Naive thymus-derived CD4-positive, alpha-beta T cell (primary cell): ENCODE measurements around the gene SLC6A7. TPM values are rescaled to one million over a fixed set of nuclear protein-coding genes. Genes with fewer than 3 reads are reported as not detected.

Experiments
- ATAC-seq: fragments of 150-1000 bp; cut with Tn5 transposase; 2 replicates; pipeline ENCODE4 v1.10.0; 2021; ENCODE audit warnings: mild to moderate bottlenecking, moderate library complexity
- CTCF ChIA-PET: fragments of 350-600 bp; sonication (Branson Sonifier 250); formaldehyde crosslinking; loops from one replicate; lab custom pipeline; 2021; ENCODE audit warnings: antibody characterized with exemption; lab: Charles Lee
- POLR2A ChIA-PET: fragments of 350-600 bp; sonication (Branson Sonifier 250); formaldehyde crosslinking; loops from one replicate; lab custom pipeline; 2021; ENCODE audit warnings: antibody characterized with exemption, inconsistent platforms; lab: Charles Lee
- DNase-seq, 9 donors: peaks; one replicate each; pipeline versions ENCODE4 v3.0.0 to v3.0.0-alpha.2; 2020 to 2022; ENCODE audit warnings: mixed read lengths in 1 of 9
- H3K27ac ChIP-seq: one replicate; pipeline ENCODE4 v1.7.0; 2013; ENCODE audit warnings: mild to moderate bottlenecking, low read depth, low read length, moderate library complexity
- H3K27me3 ChIP-seq, 2 donors: one replicate each; pipeline ENCODE4 v1.7.0; 2013; ENCODE audit warnings: low read length in 2 of 2, mild to moderate bottlenecking in 2 of 2, moderate library complexity in 2 of 2; ENCODE audit not compliant: control insufficient read depth in 2 of 2, insufficient read depth in 2 of 2
- H3K36me3 ChIP-seq, 3 experiments: 1 replicate in 2 of 3; 2 replicates in 1 of 3; pipeline ENCODE4 v1.7.0; 2013; ENCODE audit warnings: low read length in 3 of 3, mild to moderate bottlenecking in 3 of 3, moderate library complexity in 1 of 3; ENCODE audit not compliant: insufficient read depth in 3 of 3, control insufficient read depth in 2 of 3
- H3K4me1 ChIP-seq, 2 donors: one replicate each; pipeline ENCODE4 v1.7.0; 2013; ENCODE audit warnings: low read length in 2 of 2, mild to moderate bottlenecking in 2 of 2, moderate library complexity in 1 of 2; ENCODE audit not compliant: control insufficient read depth in 2 of 2, insufficient read depth in 2 of 2
- H3K4me3 ChIP-seq: 2 replicates; pipeline ENCODE4 v1.7.0; 2013; ENCODE audit warnings: mild to moderate bottlenecking, low read length
- H3K9me3 ChIP-seq, 3 experiments: 1 replicate in 2 of 3; 2 replicates in 1 of 3; pipeline ENCODE4 v1.7.0; 2013; ENCODE audit warnings: low read length in 3 of 3; ENCODE audit not compliant: control insufficient read depth in 2 of 3
- H3K27ac Mint-ChIP-seq, 9 donors: one replicate each; pipeline ENCODE4 v1.8.0; 2020 to 2022; ENCODE audit warnings: mixed read lengths in 9 of 9, mild to moderate bottlenecking in 8 of 9, moderate library complexity in 5 of 9, inconsistent platforms in 2 of 9
- H3K27me3 Mint-ChIP-seq, 5 donors: one replicate each; pipeline ENCODE4 v1.8.0; 2021 to 2022; ENCODE audit warnings: mixed read lengths in 5 of 5, mild to moderate bottlenecking in 1 of 5
- H3K36me3 Mint-ChIP-seq, 5 donors: one replicate each; pipeline ENCODE4 v1.8.0; 2020 to 2022; ENCODE audit warnings: mixed read lengths in 5 of 5, mild to moderate bottlenecking in 3 of 5, inconsistent platforms in 1 of 5
- H3K4me1 Mint-ChIP-seq, 7 donors: one replicate each; pipeline ENCODE4 v1.8.0; 2020 to 2022; ENCODE audit warnings: mixed read lengths in 7 of 7, mild to moderate bottlenecking in 3 of 7, inconsistent platforms in 1 of 7
- H3K4me3 Mint-ChIP-seq, 10 donors: one replicate each; pipeline ENCODE4 v1.8.0; 2020 to 2022; ENCODE audit warnings: mild to moderate bottlenecking in 10 of 10, mixed read lengths in 10 of 10, moderate library complexity in 6 of 10, inconsistent platforms in 2 of 10
- H3K9me3 Mint-ChIP-seq, 11 donors: one replicate each; pipeline ENCODE4 v1.8.0; 2020 to 2022; ENCODE audit warnings: mixed read lengths in 11 of 11, mild to moderate bottlenecking in 4 of 11, inconsistent platforms in 1 of 11, moderate library complexity in 1 of 11
- intact Hi-C, 2 donors: fragments of 100-400 bp; cut with micrococcal nuclease; formaldehyde crosslinking; loops; one replicate each; pipeline ENCODE4 v1.15.1; 2023
- polyA plus RNA-seq, 2 donors: library from polyadenylated mRNA; unstranded; fragments of 300-500 nt; fragmentation: Illumina TruSeq; gene quantifications; one replicate each; pipeline ENCODE4 v1.2.3, GENCODE V29; 2021
- total RNA-seq, 6 experiments: library from RNA in 5 of 6; stranded (reverse) in 5 of 6; gene quantifications; 1 replicate in 5 of 6; 2 replicates in 1 of 6; pipeline ENCODE4 v1.2.3 and lab custom pipeline; 2021 to 2026

SLC6A7 gene
- total and polyA plus RNA-seq, 7 experiments from 2014 or later: not detected

GRCh38 chr5:150248946-150249345 lies 59.1 kb downstream of the SLC6A7 start:
- no peaks in the 10 kb centered on the region for H3K9me3 ChIP-seq
- no peak overlapping the region for H3K27ac ChIP-seq
- H3K4me3 ChIP-seq: no peak overlapping the region
- Mint-ChIP-seq H3K36me3 (no peaks in the 10 kb centered on the region), H3K4me1 (no peaks in the 10 kb centered on the region), H3K4me3 (no peak overlapping the region), H3K27me3 (peaks cover 0 to 7% (median 0%) of the 10 kb centered on the region in 5 donors), H3K27ac (no peak overlapping the region), H3K9me3 (no peaks in the 10 kb centered on the region)
- H3K4me1 ChIP-seq: no peaks in the 10 kb centered on the region
- ChIA-PET CTCF (interaction anchor here (0.6 kb wide), 1 partner anchor 11 kb away, joined by 3 read pairs; no protein-coding TSS in a partner anchor), POLR2A (no interaction called here)
- no peak for ATAC-seq
- intact Hi-C loops: no loop called here
- no peaks in the 10 kb centered on the region for H3K27me3 ChIP-seq
- DNase-seq: no peak
- no peaks in the 10 kb centered on the region for H3K36me3 ChIP-seq

- Histone ChIP-seq H3K36me3 (no peaks in the 10 kb centered on the region), H3K27me3 (no peaks in the 10 kb centered on the region), H3K9me3 (no peaks in the 10 kb centered on the region), H3K4me1 (no peaks in the 10 kb centered on the region), H3K4me3 (no peak overlapping the region), H3K27ac (no peak overlapping the region)
- Mint-ChIP-seq H3K4me1 (no peaks in the 10 kb centered on the region), H3K36me3 (no peaks in the 10 kb centered on the region), H3K9me3 (no peaks in the 10 kb centered on the region), H3K27ac (no peak overlapping the region), H3K4me3 (no peak overlapping the region), H3K27me3 (peaks cover 0 to 7% (median 0%) of the 10 kb centered on the region in 5 donors)
- intact Hi-C loops: no loop called here
- ChIA-PET POLR2A (no interaction called here), CTCF (no interaction called here)
- ATAC-seq: no peak
- no peak for DNase-seq
Measured at GRCh38 chr5:150249744-150250143, 59.9 kb downstream of the SLC6A7 start.

- H3K27me3 ChIP-seq: no peaks in the 10 kb centered on the region
- ChIA-PET POLR2A (no interaction called here), CTCF (interaction anchor here (1.1 kb wide), 1 partner anchor 17 kb away, joined by 3 read pairs; no protein-coding TSS in a partner anchor)
- intact Hi-C loops: no loop called here
- no peak overlapping the region for H3K27ac Mint-ChIP-seq
- no peak for DNase-seq
- no peaks in the 10 kb centered on the region for H3K4me1 ChIP-seq
- no peak overlapping the region for H3K4me3 ChIP-seq
- H3K9me3 Mint-ChIP-seq: no peaks in the 10 kb centered on the region
- no peak for ATAC-seq
- H3K9me3 ChIP-seq: no peaks in the 10 kb centered on the region
- H3K36me3 Mint-ChIP-seq: no peaks in the 10 kb centered on the region
- no peak overlapping the region for H3K27ac ChIP-seq
- no peak overlapping the region for H3K4me3 Mint-ChIP-seq
- no peaks in the 10 kb centered on the region for H3K4me1 Mint-ChIP-seq
- no peaks in the 10 kb centered on the region for H3K36me3 ChIP-seq
- peaks cover 0 to 7% (median 0%) of the 10 kb centered on the region in 5 donors for H3K27me3 Mint-ChIP-seq
Measured at GRCh38 chr5:150251504-150251903, 61.6 kb downstream of the SLC6A7 start.

- Histone ChIP-seq H3K36me3 (no peaks in the 10 kb centered on the region), H3K4me1 (no peaks in the 10 kb centered on the region), H3K27me3 (no peaks in the 10 kb centered on the region), H3K4me3 (no peak overlapping the region), H3K9me3 (no peaks in the 10 kb centered on the region), H3K27ac (no peak overlapping the region)
- H3K27ac Mint-ChIP-seq: no peak overlapping the region
- DNase-seq (no peak), ATAC-seq (no peak)
- no peaks in the 10 kb centered on the region for H3K4me1 Mint-ChIP-seq
- no peaks in the 10 kb centered on the region for H3K36me3 Mint-ChIP-seq
- ChIA-PET POLR2A (no interaction called here), CTCF (no interaction called here)
- intact Hi-C loops: no loop called here
- H3K9me3 Mint-ChIP-seq: no peaks in the 10 kb centered on the region
- H3K4me3 Mint-ChIP-seq: no peak overlapping the region
- H3K27me3 Mint-ChIP-seq: peaks cover 0 to 7% (median 0%) of the 10 kb centered on the region in 5 donors
Measured at GRCh38 chr5:150252489-150252888, 62.6 kb downstream of the SLC6A7 start.

- no peaks in the 10 kb centered on the region for H3K36me3 ChIP-seq
- H3K4me1 Mint-ChIP-seq: no peaks in the 10 kb centered on the region
- H3K27ac Mint-ChIP-seq: no peak overlapping the region
- H3K9me3 Mint-ChIP-seq: no peaks in the 10 kb centered on the region
- H3K27me3 ChIP-seq: no peaks in the 10 kb centered on the region
- no peaks in the 10 kb centered on the region for H3K9me3 ChIP-seq
- H3K36me3 Mint-ChIP-seq: no peaks in the 10 kb centered on the region
- H3K4me3 ChIP-seq: no peak overlapping the region
- peaks cover 0 to 7% (median 0%) of the 10 kb centered on the region in 5 donors for H3K27me3 Mint-ChIP-seq
- no peak overlapping the region for H3K4me3 Mint-ChIP-seq
- no peak overlapping the region for H3K27ac ChIP-seq
- intact Hi-C loops: no loop called here
- no peaks in the 10 kb centered on the region for H3K4me1 ChIP-seq
- ChIA-PET POLR2A (no interaction called here), CTCF (no interaction called here)
- ATAC-seq: no peak
- DNase-seq: no peak
Measured at GRCh38 chr5:150253416-150254208, 63.8 kb downstream of the SLC6A7 start.

GRCh38 chr5:150254363-150254762 lies 64.5 kb downstream of the SLC6A7 start:
- no peak overlapping the region for H3K4me3 Mint-ChIP-seq
- DNase-seq: no peak

GRCh38 chr5:150254774-150255173 lies 64.9 kb downstream of the SLC6A7 start:
- CTCF ChIA-PET: no interaction called here
- no peaks in the 10 kb centered on the region for H3K4me1 Mint-ChIP-seq

More at GRCh38 chr5:150254363-150254762, 64.5 kb downstream of the SLC6A7 start:
- Mint-ChIP-seq H3K27me3 (peaks cover 0 to 5% (median 0%) of the 10 kb centered on the region in 5 donors), H3K36me3 (no peaks in the 10 kb centered on the region), H3K27ac (no peak overlapping the region), H3K4me1 (no peaks in the 10 kb centered on the region), H3K9me3 (peaks cover 0 to 2% (median 0%) of the 10 kb centered on the region in 11 donors)
- intact Hi-C loops: no loop called here
- CTCF ChIA-PET: no interaction called here
- Histone ChIP-seq H3K27me3 (no peaks in the 10 kb centered on the region), H3K36me3 (no peaks in the 10 kb centered on the region), H3K27ac (no peak overlapping the region), H3K4me1 (no peaks in the 10 kb centered on the region), H3K9me3 (no peaks in the 10 kb centered on the region), H3K4me3 (no peak overlapping the region)
- POLR2A ChIA-PET: no interaction called here
- no peak for ATAC-seq

More at GRCh38 chr5:150254774-150255173, 64.9 kb downstream of the SLC6A7 start:
- Mint-ChIP-seq H3K27me3 (peaks cover 0 to 3% (median 0%) of the 10 kb centered on the region in 5 donors), H3K36me3 (no peaks in the 10 kb centered on the region), H3K9me3 (peaks cover 0 to 2% (median 0%) of the 10 kb centered on the region in 11 donors), H3K4me3 (no peak overlapping the region), H3K27ac (no peak overlapping the region)
- ATAC-seq (no peak), DNase-seq (no peak)
- Histone ChIP-seq H3K9me3 (no peaks in the 10 kb centered on the region), H3K27me3 (no peaks in the 10 kb centered on the region), H3K4me1 (no peaks in the 10 kb centered on the region), H3K4me3 (no peak overlapping the region), H3K36me3 (no peaks in the 10 kb centered on the region), H3K27ac (no peak overlapping the region)
- POLR2A ChIA-PET: no interaction called here
- intact Hi-C loops: no loop called here
